Measurements from ENCODE around the gene ZNF385C. TPM values are rescaled to one million over a fixed set of nuclear protein-coding genes. Genes with fewer than 3 reads are reported as not detected.

The ZNF385C gene
- total and polyA plus RNA-seq, 8 donors = 0.31 to 3.8 (median 2.7) TPM

DNA sequence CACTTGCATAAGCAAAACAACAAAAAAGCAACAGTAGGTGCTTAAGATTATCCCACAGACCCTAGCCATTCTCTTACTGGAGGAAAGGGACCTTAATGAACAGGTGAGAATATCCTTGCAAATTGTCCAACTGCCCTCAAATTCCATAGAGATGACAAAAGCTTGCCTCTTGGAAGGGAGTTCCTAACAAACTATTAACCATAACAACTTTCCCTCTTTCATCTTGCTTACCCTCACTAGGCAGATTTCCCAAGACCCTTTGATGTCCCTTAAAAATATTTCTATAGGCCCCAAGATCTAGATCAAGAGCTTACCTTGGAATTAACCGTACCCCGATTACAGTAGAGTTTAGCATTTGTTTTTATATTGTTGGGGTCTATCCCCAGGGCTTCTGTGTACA is 109.9 kb downstream of the ZNF385C start:
- intact Hi-C loops (cut with DNase I) = no loop called here
- no peak overlapping the region for H3K27ac ChIP-seq
- H3K4me1 ChIP-seq = peaks cover 0 to 4% of the 10 kb centered on the region in 2 donors
- TF ChIP-seq, protein P1, sequence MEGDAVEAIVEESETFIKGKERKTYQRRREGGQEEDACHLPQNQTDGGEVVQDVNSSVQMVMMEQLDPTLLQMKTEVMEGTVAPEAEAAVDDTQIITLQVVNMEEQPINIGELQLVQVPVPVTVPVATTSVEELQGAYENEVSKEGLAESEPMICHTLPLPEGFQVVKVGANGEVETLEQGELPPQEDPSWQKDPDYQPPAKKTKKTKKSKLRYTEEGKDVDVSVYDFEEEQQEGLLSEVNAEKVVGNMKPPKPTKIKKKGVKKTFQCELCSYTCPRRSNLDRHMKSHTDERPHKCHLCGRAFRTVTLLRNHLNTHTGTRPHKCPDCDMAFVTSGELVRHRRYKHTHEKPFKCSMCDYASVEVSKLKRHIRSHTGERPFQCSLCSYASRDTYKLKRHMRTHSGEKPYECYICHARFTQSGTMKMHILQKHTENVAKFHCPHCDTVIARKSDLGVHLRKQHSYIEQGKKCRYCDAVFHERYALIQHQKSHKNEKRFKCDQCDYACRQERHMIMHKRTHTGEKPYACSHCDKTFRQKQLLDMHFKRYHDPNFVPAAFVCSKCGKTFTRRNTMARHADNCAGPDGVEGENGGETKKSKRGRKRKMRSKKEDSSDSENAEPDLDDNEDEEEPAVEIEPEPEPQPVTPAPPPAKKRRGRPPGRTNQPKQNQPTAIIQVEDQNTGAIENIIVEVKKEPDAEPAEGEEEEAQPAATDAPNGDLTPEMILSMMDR (IDR thresholded peaks at IDR 0.05) = no peak
- ATAC-seq (no peak), DNase-seq (no peak)
- H3K27me3 ChIP-seq = no peaks in the 10 kb centered on the region
- no peaks in the 10 kb centered on the region for H3K9me3 ChIP-seq
- H3K4me3 ChIP-seq = no peak overlapping the region
- peaks cover 0 to 100% of the 10 kb centered on the region in 2 donors for H3K36me3 ChIP-seq

DNA sequence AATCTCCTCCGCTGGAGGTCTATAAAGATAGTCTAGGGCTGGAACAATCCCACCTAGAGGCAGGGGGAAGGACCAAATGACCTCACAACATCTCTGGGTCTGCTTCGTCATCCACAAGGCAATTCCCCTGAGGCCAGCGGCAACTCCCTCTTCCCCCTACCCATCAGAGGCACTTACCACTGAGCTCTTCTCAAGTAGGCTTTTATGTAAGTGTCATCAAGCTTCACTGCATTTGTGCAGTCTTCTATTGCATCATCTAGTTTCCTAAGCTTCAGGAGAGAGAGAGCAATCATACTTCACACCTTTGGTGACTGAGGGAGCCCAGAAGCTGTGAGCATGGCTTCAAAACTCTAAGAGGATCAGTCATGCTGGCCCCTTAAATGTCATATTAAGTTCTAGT is 110.6 kb downstream of the ZNF385C start:
- H3K9me3 ChIP-seq = no peaks in the 10 kb centered on the region
- TF ChIP-seq, protein P1 (IDR thresholded peaks at IDR 0.05) = no peak
- DNase-seq (no peak), ATAC-seq (peak; percentile 41)
- no peak overlapping the region for H3K27ac ChIP-seq
- intact Hi-C loops (cut with DNase I) = no loop called here
- H3K36me3 ChIP-seq = peaks cover 0 to 100% of the 10 kb centered on the region in 2 donors
- peaks cover 0 to 4% of the 10 kb centered on the region in 2 donors for H3K4me1 ChIP-seq
- no peak overlapping the region for H3K4me3 ChIP-seq
- no peaks in the 10 kb centered on the region for H3K27me3 ChIP-seq

DNA sequence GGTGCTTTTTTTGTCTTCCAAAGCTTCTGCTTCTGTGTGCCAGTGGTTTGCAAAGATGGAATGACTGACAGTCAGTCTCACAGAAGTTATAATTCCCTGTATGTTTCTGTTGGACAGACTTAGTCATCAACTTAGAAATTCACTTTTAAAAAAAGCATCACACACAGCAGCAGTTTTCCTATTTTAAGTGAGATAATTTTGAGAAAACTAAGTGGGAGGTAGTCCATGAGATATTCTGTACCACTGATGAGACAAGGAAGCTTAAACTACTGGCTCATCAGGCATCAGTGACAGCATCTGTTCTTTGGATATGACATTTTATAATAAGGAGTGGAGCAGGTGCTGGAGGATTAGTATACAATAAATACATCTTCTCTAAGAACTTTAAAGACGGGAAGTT is 111.6 kb downstream of the ZNF385C start:
- H3K4me3 ChIP-seq = no peak overlapping the region
- no peak for DNase-seq
- TF ChIP-seq, protein P1 (IDR thresholded peaks at IDR 0.05) = no peak
- intact Hi-C loops (cut with DNase I) = no loop called here
- ATAC-seq = no peak
- H3K4me1 ChIP-seq = peaks cover 0 to 4% of the 10 kb centered on the region in 2 donors
- H3K9me3 ChIP-seq = no peaks in the 10 kb centered on the region
- H3K27me3 ChIP-seq = no peaks in the 10 kb centered on the region
- H3K36me3 ChIP-seq = peaks cover 0 to 100% of the 10 kb centered on the region in 2 donors
- H3K27ac ChIP-seq = no peak overlapping the region

DNA sequence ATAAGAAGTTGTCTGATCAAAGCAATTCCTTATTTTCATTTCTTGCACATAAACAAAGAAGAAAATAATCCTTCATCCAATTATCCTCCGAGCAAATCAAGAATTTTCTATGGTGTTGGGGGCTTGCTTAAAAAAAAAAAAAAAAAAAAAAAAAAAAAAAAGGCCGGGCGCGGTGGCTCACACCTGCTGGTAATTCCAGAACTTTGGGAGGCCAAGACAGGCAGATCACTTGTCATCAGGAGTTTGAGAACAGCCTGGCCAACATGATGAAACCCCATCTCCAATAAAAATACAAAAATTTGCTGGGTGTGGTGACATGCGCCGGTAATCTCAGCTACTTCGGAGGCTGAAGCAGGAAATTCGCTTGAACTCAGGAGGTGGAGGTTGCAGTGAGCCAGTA is 112.4 kb downstream of the ZNF385C start:
- no peak for ATAC-seq
- TF ChIP-seq, protein P1 (IDR thresholded peaks at IDR 0.05) = no peak
- Histone ChIP-seq H3K4me1 (peaks cover 0 to 4% of the 10 kb centered on the region in 2 donors), H3K9me3 (no peaks in the 10 kb centered on the region), H3K4me3 (no peak overlapping the region), H3K36me3 (peaks cover 0 to 100% of the 10 kb centered on the region in 2 donors), H3K27me3 (no peaks in the 10 kb centered on the region), H3K27ac (no peak overlapping the region)
- intact Hi-C loops (cut with DNase I) = no loop called here
- no peak for DNase-seq

DNA sequence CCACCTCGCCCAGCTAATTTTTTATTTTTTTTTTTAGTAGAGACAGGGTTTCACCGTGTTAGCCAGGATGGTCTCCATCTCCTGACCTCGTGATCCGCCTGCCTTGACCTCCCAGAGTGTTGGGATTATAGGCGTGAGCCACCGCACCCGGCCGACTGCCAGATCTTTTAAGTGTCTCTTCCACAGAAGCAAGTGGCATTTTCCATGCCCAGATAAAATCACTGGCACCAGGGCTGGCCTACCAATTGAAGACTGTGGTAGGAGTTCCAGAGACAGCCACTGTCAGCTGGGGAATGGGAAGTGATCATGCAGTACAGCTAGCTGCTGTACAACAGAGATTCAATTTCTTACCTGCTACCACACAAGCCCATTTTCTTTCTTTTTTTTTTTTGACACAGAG is 113.8 kb downstream of the ZNF385C start:
- Histone ChIP-seq H3K36me3 (peaks cover 0 to 100% of the 10 kb centered on the region in 2 donors), H3K27me3 (no peaks in the 10 kb centered on the region), H3K27ac (no peak overlapping the region), H3K4me3 (no peak overlapping the region), H3K4me1 (no peaks in the 10 kb centered on the region), H3K9me3 (no peaks in the 10 kb centered on the region)
- DNase-seq (peak in 1 of 4 donors; percentile 27), ATAC-seq (no peak)
- intact Hi-C loops (cut with DNase I) = no loop called here
- TF ChIP-seq, protein P1 (IDR thresholded peaks at IDR 0.05) = no peak

Data from left lung (tissue), 10 donors.